ENCODE data around the gene CNNM1. TPM values are rescaled to one million over a fixed set of nuclear protein-coding genes. Genes with fewer than 3 reads are reported as not detected.
A peak's percentile ranks its signal among the peaks of the same experiment; 100 is the strongest.

The CNNM1 gene
- total RNA-seq, 1 experiment from 2014 or later: not detected

DNA sequence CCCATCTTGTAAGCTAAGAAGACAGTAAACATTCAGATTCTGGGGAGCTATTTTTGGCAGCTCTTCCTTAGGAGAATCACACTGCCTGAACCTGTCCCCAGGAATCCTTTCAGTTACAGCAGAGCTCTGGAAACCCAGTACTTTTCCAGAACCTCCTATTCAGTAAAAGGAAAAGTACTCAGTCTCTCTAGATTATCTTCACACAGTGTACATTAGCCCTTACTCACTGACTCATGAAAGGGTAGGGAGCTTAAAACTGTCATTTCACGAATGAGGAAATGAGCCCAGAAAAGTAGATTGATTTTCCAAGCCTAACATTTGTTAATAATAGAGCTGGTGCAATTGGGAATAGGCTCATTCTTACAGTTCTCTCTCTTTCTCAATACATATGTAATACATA is 3.9 kb upstream of the CNNM1 start:
- no peaks in the 10 kb centered on the region for H3K9me3 ChIP-seq (replicated peaks)
- H3K4me1 ChIP-seq: no peaks in the 10 kb centered on the region
- H3K27ac ChIP-seq: no peak overlapping the region
- no peak overlapping the region for H3K4me3 ChIP-seq
- H3K27me3 ChIP-seq: 0 out of 2 replicates have a peak, but pooled peaks cover 5% of the 10 kb centered on the region
- no peak for DNase-seq
- no peaks in the 10 kb centered on the region for H3K36me3 ChIP-seq

DNA sequence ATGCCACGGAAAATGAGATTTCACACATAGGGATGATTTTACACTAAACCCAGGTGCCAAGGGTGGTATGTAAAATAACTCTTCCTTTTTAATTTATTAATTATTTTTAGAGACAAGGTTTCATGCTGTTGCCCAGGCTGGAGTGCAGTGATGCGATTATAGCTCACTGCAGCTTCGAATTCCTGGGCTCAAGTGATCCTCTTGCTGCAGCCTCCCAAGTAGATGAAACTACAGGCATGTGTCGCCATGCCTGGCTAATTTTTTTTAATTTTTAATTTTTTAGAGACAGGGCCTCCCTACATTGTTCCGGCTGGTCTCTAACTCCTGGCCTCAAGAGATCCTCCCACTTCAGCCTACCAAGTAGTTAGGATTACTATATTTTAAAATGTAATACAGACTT is 2.3 kb upstream of the CNNM1 start:
- Histone ChIP-seq H3K4me1 (no peaks in the 10 kb centered on the region), H3K27me3 (0 out of 2 replicates have a peak, but pooled peaks cover 5% of the 10 kb centered on the region), H3K4me3 (no peak overlapping the region), H3K36me3 (no peaks in the 10 kb centered on the region), H3K27ac (no peak overlapping the region), H3K9me3 (replicated peaks) (no peaks in the 10 kb centered on the region)
- no peak for DNase-seq

- no peaks in the 10 kb centered on the region for H3K36me3 ChIP-seq
- no peak overlapping the region for H3K27ac ChIP-seq
- H3K4me1 ChIP-seq: no peaks in the 10 kb centered on the region
- H3K4me3 ChIP-seq: no peak overlapping the region
- H3K27me3 ChIP-seq: no peaks in the 10 kb centered on the region
- H3K9me3 ChIP-seq (replicated peaks): no peaks in the 10 kb centered on the region
- DNase-seq: no peak
Observed at GRCh38 chr10:99328579-99329303, 415 bp upstream of the CNNM1 start.

- Histone ChIP-seq H3K9me3 (replicated peaks) (no peaks in the 10 kb centered on the region), H3K27ac (no peak overlapping the region), H3K4me3 (no peak overlapping the region), H3K4me1 (no peaks in the 10 kb centered on the region), H3K27me3 (no peaks in the 10 kb centered on the region), H3K36me3 (no peaks in the 10 kb centered on the region)
- DNase-seq: no peak
Observed at GRCh38 chr10:99329554-99330346, 594 bp downstream of the CNNM1 start.

GRCh38 chr10:99330347-99330924 is 1.3 kb downstream of the CNNM1 start:
- no peaks in the 10 kb centered on the region for H3K36me3 ChIP-seq
- H3K4me3 ChIP-seq: no peak overlapping the region
- DNase-seq: no peak
- no peak overlapping the region for H3K27ac ChIP-seq
- H3K27me3 ChIP-seq: no peaks in the 10 kb centered on the region
- H3K4me1 ChIP-seq: no peaks in the 10 kb centered on the region
- no peaks in the 10 kb centered on the region for H3K9me3 ChIP-seq (replicated peaks)

DNA sequence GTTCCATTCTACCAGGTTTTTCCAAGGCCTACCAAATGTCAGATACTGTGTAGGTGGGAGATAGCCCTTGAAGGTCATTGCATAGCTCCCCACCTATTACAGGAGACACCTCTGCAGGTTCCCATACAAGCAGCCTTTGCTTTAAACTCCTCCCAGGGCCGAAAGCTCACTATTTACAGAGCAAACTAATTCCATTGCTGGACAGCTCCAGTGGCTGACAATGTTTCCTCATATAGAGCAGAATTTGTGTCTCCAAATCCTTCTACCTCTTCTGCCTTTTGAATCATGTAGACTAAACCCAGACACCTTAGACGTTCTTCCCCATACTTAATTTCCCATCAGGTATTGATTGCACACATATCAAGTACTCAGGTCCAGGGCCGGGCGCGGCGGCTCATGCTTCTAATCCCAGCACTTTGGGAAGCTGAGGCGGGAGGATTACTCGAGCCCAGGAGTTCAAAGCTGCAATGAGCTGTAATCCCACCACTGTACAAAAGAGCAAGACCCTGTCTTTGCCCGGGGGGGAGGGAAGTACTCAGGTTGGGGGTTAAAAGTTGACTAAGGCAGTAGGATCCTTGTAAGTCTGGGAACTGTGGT is 2.1 kb downstream of the CNNM1 start:
- H3K36me3 ChIP-seq: no peaks in the 10 kb centered on the region
- H3K4me1 ChIP-seq: no peaks in the 10 kb centered on the region
- H3K27me3 ChIP-seq: peaks cover 3% of the 10 kb centered on the region; the same call in 1 of the 2 replicates
- H3K27ac ChIP-seq: no peak overlapping the region
- H3K4me3 ChIP-seq: no peak overlapping the region
- no peak for DNase-seq
- H3K9me3 ChIP-seq (replicated peaks): no peaks in the 10 kb centered on the region

DNA sequence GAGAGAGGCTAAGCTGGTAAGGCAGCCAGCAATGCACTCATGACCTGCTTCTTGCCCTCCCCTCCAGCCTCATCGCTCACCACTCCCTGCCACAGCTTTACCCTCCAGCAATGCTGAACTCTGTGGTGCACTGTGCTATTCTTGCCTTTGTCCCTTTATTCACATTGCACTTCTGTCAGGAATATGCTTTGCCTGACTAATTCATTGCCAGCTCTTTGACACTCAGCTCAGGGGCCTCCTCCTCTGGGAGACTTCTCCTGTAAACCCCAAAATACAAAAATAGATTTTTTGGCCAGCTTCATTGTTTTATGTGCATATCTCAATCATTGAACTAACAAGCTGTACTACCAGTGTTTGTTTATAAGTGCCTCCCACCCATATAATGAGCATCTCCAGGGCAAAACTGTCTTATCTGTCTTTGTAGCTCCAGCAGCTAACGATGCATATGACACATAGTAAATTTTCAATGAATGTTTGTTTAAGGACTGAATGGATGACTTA is 8.2 kb downstream of the CNNM1 start:
- 0 out of 2 replicates have a peak, but pooled peaks cover 5% of the 10 kb centered on the region for H3K4me1 ChIP-seq
- DNase-seq: no peak
- H3K9me3 ChIP-seq (replicated peaks): no peaks in the 10 kb centered on the region
- H3K4me3 ChIP-seq: no peak overlapping the region
- no peaks in the 10 kb centered on the region for H3K36me3 ChIP-seq
- peaks cover 3% of the 10 kb centered on the region; the same call in 1 of the 2 replicates for H3K27me3 ChIP-seq
- no peak overlapping the region for H3K27ac ChIP-seq

DNA sequence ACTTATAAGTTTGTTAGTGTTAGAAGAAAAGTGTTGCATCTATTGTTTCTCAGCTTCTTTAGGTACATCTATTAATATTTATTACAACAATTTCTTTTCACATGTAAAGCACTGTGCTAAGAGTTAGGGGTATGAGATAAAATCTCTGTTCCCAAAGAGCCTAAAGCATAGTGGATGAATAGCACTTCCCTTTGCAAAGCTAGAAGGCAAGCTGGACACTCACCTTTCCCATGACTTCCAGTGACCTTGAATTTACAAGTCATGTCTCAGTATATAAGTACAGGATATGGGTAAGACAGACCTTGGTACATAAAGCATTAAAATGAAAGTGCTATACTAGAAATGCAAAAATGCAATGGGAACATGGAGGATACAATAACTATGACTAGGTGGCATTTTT is 8.7 kb downstream of the CNNM1 start:
- no peaks in the 10 kb centered on the region for H3K36me3 ChIP-seq
- H3K4me1 ChIP-seq: 0 out of 2 replicates have a peak, but pooled peaks cover 5% of the 10 kb centered on the region
- no peak overlapping the region for H3K27ac ChIP-seq
- H3K9me3 ChIP-seq (replicated peaks): no peaks in the 10 kb centered on the region
- H3K4me3 ChIP-seq: no peak overlapping the region
- peaks cover 3% of the 10 kb centered on the region; the same call in 1 of the 2 replicates for H3K27me3 ChIP-seq
- no peak for DNase-seq

DNA sequence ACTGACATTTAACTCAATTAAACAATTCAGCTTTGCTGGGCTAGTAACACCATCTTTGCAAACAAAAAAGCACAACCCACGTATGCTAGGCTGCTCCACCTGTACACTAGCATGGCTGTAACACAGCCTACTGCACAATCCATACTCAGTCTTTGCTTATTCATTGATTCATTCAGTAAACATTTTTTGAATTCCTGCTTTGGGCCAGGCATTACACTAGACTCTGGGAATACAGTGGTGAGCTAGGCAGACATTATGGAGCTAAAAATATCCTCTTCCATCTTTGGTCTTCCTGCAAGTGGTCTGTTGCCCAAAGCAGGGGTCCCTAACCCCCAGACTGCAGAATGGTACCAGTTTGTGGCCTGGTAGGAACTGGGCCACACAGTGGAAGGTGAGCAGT is 9.9 kb downstream of the CNNM1 start:
- Histone ChIP-seq H3K27me3 (peaks cover 3% of the 10 kb centered on the region; the same call in 1 of the 2 replicates), H3K36me3 (no peaks in the 10 kb centered on the region), H3K4me1 (0 out of 2 replicates have a peak, but pooled peaks cover 5% of the 10 kb centered on the region), H3K9me3 (replicated peaks) (no peaks in the 10 kb centered on the region), H3K4me3 (no peak overlapping the region), H3K27ac (no peak overlapping the region)
- no peak for DNase-seq

GRCh38 chr10:99339563-99340047 is 10.4 kb downstream of the CNNM1 start:
- no peak overlapping the region for H3K27ac ChIP-seq
- DNase-seq: no peak
- 0 out of 2 replicates have a peak, but pooled peaks cover 7% of the 10 kb centered on the region for H3K4me1 ChIP-seq
- H3K9me3 ChIP-seq (replicated peaks): no peaks in the 10 kb centered on the region
- H3K4me3 ChIP-seq: no peak overlapping the region
- no peaks in the 10 kb centered on the region for H3K36me3 ChIP-seq
- peaks cover 3% of the 10 kb centered on the region; the same call in 1 of the 2 replicates for H3K27me3 ChIP-seq

- DNase-seq: no peak
- Histone ChIP-seq H3K4me1 (peaks cover 16% of the 10 kb centered on the region), H3K27me3 (peaks cover 3% of the 10 kb centered on the region; the same call in 1 of the 2 replicates), H3K27ac (no peak overlapping the region), H3K4me3 (no peak overlapping the region), H3K9me3 (replicated peaks) (no peaks in the 10 kb centered on the region), H3K36me3 (no peaks in the 10 kb centered on the region)
Observed at GRCh38 chr10:99340650-99341049, 11.5 kb downstream of the CNNM1 start.

DNA sequence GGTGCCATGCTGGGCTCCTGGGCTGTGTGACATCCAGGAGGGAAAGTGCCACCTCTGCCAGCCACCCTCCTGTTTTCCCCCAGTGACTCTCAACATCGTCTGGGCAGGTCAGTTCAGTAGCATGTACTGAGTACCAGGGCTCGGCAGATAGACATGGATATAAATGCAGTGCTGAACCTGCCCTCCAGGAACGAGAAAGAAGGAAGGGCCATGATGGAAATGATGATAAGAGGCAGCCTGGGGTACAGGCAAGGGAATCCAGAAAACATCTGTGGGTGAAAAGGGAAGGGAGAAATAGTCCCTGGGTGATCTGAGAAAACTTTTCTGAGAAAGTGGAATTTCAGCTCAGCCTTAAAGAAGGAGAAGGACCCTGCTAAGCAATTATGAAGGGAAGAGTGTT is 12.1 kb downstream of the CNNM1 start:
- H3K27me3 ChIP-seq: peaks cover under 1% of the 10 kb centered on the region; the same call in 1 of the 2 replicates
- no peak for DNase-seq
- H3K27ac ChIP-seq: no peak overlapping the region
- no peaks in the 10 kb centered on the region for H3K36me3 ChIP-seq
- H3K4me3 ChIP-seq: no peak overlapping the region
- peaks cover 22% of the 10 kb centered on the region for H3K4me1 ChIP-seq
- H3K9me3 ChIP-seq (replicated peaks): no peaks in the 10 kb centered on the region

- Histone ChIP-seq H3K27ac (no peak overlapping the region), H3K27me3 (no peaks in the 10 kb centered on the region), H3K4me3 (no peak overlapping the region), H3K36me3 (no peaks in the 10 kb centered on the region), H3K9me3 (replicated peaks) (no peaks in the 10 kb centered on the region), H3K4me1 (peaks cover 28% of the 10 kb centered on the region)
- peak in 1 of 2 experiments; percentile 16 for DNase-seq
Observed at GRCh38 chr10:99341860-99342490, 12.8 kb downstream of the CNNM1 start.

DNA sequence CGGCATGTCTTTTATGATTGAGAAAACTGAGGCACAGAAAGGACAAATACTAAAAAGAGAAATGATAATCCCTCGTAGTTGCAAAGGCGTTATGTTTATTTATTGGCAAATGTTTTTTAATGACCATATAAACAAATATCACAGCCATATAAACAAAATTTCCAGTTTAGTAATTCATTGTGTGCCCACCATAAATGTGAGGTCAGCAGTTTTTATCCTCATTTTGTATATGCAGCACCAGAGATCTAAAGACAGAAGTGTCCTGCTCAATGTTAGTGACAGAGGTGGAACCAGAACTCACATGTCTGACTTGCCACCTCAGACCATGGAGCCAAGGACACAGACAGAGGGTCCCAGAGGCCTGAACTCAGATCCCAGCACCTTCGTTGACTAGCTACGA is 14.1 kb downstream of the CNNM1 start:
- H3K4me3 ChIP-seq: no peak overlapping the region
- H3K9me3 ChIP-seq (replicated peaks): no peaks in the 10 kb centered on the region
- H3K27me3 ChIP-seq: no peaks in the 10 kb centered on the region
- H3K27ac ChIP-seq: no peak overlapping the region
- DNase-seq: no peak
- no peaks in the 10 kb centered on the region for H3K36me3 ChIP-seq
- H3K4me1 ChIP-seq: peaks cover 28% of the 10 kb centered on the region
